Right lobe of liver (tissue), 4 donors: ENCODE results near the gene HSPH1.

Experiments
- CTCF ChIP-seq, 4 donors: fragments of 200-600 bp in 3 of 4; fragments of 450-650 bp in 1 of 4; IDR thresholded peaks; one replicate each; pipeline versions ENCODE4 v1.5.1 to v1.8.0; 2016 to 2022; ENCODE audit warnings: antibody characterized with exemption in 4 of 4, mild to moderate bottlenecking in 2 of 4
- POLR2A ChIP-seq: fragments of 450-650 bp; IDR thresholded peaks from one replicate; pipeline ENCODE4 v1.6.1; 2017; ENCODE audit warnings: antibody characterized with exemption, mild to moderate bottlenecking
- donor health status: DM: no; HTN: no; CAD: no.
- donor health status: DM: no; HTN: no; CAD: no.
- donor health status: DM: no; HTN: yes; CAD: no.

- TF ChIP-seq CTCF (IDR thresholded peaks at IDR 0.05) (peak; percentile 83 to 94 (median 91)), POLR2A (peak; percentile 64)
Observed at GRCh38 chr13:31199849-31200636, 38.3 kb upstream of the HSPH1 start, which contains the start of gene B3GLCT.
